ENCODE data around the gene PPFIA4.
"Not testable (repeated sequence)": the region's sequence is repeated elsewhere in the genome, so short reads cannot be mapped to it uniquely, and the experiment has no call there.

Gene PPFIA4

DNA sequence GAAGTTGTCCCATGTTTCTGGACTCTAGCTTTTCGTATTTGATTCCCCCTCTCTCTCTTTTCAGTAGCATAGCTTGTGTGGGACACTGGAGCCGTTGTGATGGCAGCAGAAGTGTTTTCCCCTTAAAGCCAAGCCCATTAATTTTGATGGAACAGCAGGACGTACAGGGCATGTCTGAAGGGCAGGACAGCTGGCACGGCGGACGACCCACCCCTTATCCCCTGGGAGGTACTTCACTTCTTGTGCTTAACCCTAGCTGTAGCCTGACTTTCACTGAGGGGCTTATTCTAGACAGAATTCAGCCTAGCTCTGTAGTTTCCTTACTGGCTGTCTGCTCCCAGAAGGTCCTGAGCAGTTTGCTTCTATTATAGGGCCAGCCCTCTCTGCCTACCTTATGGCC, 8.6 kb upstream of the PPFIA4 start:
- no peak for DNase-seq

DNA sequence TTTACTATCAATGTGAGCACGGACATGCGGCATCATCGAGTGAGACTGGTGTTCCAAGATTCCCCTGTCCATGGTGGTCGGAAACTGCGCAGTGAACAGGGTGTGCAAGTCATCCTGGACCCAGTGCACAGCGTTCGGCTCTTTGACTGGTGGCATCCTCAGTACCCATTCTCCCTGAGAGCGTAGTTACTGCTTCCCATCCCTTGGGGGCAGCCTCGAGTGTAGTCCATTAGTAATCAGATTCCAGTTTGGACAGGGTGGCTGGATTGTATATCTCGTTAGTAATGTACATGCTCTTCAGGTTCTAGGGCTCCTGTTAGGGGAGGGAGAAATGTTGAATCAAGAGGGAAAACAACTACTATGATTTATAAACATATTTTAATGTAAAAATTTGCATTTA, 3.4 kb upstream of the PPFIA4 start:
- not testable (repeated sequence) for DNase-seq

DNA sequence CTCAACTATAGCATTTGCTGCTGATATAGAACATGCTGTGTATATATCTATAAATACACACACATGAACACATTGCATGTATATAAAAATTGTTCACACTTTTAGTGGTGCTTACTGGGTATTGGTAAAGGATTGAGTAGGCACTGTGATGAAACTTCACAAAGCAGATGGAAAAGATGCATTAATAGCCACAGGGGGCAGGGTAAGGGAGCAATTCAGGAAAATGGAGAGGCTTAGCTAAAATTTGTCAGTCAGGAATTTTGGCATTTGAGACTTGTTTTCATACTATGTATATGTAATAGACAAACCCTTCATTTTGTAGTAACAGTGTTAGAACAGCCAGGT, 633 bp upstream of the PPFIA4 start:
- DNase-seq = no peak

DNA sequence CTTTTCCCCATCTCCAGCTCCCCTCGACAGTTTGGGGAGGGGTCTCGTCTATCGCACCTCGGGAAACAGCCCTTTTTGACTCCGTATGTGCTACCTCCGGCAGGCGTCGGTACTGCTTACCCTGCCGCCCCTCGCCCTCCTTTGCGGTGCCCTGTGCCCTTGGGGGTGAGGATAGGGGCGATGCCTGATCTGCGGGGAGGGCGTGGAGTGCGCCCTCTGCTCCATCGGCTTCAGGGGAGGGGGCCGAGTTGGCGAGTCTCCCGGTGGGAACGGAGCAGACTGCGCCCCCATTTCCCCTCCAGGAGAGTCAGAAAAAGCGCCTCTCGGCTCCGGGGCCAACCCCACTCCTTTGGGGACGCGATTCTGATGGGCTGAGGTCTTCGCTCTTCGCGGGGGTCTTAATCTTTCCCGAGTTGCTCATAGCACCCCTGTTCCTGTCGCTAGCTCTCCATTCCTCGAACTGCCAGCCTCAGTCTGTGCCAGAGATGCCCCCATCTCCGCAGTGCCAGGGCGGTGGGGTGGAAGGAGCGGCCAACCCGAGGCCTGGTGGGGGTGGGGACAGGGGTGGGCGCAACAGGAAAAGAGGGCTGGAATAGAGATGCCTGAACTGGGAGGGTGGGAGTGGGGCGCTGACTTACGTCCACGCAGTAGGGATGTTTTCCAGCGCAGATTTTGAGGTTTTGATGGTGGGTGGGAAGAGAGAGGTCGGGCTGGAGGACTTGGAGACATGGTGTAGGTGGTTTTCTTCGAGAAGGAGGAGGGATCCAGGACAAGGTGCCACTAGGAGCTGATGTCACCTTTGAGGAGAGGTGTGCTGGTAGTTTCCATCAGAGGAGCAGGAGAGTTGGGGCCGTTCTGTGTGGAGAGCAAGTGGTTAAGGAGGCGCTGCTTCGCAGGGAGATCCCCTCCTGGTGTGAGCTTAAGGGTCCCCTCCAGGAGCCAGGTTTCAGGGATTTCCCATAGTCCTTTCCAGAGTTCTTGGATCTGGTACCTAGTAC, 674 bp downstream of the PPFIA4 start:
- DNase-seq = no peak

DNA sequence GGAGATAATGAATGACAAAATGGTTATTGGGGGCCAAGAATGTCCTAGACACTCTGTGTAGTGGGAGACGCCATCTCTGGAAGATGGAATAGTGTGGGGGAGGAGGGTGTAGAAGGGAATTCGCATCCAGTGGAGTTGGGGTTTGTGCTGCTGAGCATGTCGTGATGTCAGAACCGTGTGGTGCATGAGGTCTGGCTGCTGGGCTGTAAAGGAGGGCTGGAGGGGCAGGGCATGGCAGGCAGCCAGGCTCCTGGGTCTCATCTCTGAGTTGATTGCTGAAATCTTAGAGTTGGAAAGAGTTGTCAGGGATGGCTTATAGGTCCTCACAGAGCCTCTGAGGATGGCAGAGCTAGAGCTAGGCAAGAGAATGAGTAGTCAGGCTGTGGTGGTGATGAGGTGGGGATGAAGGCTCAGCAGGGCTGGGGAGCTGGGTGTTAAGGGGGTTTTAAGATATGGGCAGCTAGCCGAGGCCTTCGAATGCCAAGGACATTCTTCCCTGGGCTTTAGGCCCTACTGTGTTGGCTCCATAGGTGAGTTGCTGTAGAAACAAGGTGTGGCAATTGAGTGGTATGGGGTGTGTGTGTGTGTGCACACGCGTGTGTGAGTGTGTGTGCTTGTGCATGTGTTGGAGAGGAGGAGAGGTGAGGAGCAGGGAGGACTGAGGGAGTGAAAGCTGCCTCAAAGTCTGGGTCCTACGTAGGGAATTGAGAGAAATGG, 1.9 kb downstream of the PPFIA4 start:
- DNase-seq = no peak

DNA sequence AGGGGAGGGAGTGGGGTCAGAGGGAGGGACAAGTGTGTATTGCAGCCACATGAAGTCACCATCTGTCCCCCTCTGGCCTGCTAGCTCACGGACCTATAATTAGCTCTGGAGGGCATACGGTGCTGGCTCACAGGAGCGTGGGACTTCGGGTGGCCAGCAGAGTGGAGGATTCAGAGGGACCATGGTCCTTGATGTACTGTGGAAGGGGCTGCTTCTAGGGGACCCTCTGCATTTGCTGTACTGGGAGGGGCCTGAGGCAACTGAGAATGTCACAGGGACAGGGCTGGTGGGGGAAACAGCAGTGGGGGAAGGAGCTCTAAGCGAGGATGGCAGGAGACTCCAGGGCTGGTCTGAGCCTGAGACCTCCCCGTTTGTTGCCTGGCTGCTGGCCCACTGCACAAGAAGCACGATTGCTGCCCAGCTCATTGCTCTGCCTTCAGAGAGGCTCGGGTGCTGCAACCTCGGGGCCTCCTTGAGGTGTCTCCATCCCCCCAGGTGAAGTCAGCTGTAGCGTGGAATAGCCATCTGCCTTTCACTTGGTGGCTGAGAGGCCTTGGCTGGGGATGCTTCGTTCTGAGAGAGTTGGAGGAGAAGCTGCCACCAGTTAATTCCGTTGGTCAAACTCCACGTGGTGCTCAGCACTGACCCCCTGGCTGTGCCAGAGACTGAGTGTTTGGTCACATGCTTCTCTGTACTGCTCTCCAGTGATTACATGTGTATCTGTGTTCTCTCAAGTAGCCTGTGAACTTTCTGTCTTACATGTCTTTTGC, 2.7 kb downstream of the PPFIA4 start:
- no peak for DNase-seq

DNA sequence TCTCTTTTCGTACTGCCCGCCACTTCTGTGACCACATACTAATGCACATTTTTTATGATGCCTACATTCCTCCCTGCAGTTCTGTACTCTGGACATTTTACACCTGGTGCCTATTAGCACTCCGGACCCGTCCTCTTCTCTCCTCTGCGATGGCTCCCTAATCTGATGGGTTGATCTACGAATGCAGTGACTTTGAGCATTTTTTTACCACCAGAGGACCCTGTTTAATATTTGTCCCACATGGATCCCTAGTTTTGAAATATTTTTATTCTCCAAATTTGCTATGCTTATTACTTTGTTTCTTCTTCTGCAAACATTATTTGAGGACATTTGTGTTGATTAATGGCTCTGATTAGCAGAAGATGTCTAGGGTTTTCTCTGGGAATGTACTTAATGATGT, 5.2 kb downstream of the PPFIA4 start:
- no peak for DNase-seq

DNA sequence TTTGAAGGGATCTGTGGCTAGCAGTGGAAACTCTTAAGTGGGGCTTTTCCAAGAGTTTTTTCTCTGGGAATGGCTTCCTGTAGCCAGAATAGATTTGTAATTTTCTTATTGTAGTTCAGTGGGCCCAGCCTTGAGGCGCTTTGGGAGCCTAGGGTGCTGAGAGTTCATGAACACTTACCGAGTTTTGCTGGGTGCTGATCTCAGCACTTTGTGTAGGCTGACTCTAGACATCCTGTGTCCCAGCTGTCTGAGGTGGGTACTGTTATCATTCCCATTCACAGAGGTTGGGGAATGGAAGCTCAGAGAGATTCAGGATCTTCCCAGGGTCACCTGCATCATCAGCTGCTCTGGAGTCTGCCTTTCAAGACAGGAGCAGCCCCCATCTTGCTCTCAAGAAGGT, 7.0 kb downstream of the PPFIA4 start:
- DNase-seq = no peak

DNA sequence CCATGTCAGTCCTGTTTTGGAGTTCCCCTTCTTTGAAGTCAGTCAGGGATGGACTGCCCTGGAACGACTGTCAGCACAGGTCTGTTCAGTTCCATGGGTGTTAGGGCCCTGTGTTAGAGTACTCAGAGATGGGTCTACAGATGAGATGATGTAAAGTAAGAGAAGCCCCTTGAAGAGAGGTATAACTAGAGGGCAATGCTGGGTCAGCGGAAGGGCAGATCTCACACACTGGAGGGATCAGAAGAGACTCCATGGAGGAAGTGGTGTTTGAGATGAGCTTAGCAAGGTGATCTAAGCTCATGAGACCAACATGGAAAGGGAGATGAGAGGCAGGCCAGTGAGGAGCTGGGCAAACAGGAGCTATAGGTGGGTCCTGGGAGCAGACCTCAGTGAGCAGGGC, 7.6 kb downstream of the PPFIA4 start:
- no peak for DNase-seq

DNA sequence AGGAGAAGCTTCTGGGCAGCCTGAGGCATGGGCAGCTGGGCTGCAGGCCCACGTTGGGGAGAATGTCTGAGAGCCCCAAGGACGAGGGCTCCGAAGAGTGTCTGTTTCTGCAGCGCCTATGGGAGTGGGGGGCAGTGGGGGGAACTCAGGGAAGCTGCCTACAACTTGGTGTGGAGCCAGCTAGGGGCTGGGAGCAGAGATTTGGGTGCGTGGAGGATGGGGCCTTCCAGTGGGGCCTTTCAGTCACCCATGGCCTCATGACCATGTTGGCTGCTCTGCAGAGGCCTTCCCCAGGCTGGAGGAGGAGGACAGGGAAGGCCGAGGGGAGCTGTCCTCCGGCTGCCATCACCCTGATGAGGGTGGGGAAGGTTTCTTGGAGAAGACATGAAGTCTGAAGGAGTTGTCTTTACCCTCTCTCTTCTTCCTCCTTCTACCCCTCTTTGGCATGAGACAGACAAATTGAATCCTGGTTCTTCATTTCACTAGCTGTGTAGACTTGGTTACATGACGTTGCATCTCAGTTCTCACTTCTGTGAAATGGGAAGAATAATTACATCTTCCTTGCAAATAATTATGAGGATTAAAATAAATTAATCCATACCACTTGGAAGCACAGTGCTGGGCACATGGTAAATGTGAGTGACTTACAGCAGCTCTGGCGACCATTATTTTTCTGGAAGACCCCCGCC, 8.3 kb downstream of the PPFIA4 start:
- DNase-seq = no peak

DNA sequence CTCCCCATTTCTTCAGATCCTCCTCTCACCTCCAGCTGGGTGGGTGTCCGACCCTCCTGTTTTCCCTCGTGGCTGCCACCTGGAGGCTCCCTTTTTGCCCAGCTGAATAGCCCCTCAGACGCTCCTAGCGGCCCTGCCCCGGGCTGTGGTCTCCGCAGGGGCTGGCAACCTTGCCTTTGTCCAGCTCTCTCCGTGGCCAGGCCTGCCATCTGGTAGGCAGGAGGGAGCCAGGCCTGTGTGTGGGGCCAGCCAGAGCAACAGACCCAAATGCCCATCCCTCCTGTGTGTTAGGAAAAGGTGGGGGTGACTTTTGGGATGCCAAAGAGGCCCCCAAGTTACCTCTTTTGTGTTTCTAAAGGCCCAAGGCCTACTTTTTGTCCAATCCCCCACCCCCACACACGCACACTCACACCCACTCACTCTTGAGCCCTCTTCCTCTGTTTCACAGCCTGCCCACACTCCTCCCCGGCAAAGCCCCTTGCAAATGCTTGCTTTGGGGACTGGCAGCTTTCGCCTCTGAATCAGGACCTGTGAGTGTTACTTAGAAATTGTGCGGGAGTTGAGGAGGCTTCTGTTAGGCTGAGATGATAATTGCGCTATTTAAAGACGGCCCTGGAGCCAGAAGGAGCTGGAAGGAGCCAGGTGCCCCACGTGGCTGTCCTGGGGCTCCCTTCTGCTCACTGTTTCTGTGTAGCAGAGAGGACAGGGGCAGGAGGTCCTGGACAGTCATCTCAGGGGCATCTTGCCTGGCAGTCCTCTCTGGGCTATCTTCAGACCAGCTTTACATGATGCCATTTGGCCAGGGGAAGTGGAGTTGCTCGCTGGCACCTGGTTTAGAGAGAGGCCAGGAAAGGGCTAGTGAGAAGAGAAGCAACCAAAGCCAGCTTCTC, 9.1 kb downstream of the PPFIA4 start:
- no peak for DNase-seq

DNA sequence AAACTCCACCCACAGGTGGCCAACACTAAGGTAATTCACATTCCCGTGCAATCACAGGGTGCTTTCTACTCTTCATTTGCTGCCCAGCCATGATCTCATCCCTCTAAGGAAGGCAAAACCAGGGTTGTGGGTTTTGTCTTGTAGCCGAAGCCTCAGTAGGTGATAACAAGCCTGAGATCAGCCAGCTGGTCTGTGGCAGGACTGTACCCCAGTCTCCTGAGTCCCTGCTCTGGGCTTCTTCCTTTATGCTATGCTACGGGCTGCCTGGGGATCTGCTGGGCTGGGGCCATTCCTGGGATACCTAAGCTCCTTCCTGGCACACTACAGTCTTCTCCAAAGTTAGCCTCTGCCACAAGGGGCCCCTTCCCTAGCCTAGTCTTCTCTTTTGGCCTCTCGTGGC, 9.8 kb downstream of the PPFIA4 start:
- DNase-seq = no peak

DNA sequence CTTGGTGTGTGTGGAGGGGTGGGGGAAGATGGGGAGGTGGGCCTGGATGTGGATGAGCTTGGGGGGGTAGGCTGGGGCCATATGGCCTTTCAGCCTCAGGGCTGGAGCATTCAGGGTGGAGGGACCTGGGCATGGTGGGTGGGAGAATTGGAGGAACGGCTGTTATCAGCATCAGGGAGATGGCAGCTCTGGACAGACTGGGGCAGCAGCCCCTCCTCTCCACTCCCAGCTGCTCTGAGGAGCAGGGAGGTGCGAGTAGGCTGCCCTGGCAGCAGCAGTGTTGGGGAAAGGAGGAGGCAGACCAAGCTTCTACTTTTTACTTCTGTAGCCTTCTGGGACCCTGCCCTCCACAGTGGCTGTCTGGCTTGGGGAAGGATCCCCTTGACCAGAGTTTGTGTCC, 10.2 kb downstream of the PPFIA4 start:
- DNase-seq = no peak

DNA sequence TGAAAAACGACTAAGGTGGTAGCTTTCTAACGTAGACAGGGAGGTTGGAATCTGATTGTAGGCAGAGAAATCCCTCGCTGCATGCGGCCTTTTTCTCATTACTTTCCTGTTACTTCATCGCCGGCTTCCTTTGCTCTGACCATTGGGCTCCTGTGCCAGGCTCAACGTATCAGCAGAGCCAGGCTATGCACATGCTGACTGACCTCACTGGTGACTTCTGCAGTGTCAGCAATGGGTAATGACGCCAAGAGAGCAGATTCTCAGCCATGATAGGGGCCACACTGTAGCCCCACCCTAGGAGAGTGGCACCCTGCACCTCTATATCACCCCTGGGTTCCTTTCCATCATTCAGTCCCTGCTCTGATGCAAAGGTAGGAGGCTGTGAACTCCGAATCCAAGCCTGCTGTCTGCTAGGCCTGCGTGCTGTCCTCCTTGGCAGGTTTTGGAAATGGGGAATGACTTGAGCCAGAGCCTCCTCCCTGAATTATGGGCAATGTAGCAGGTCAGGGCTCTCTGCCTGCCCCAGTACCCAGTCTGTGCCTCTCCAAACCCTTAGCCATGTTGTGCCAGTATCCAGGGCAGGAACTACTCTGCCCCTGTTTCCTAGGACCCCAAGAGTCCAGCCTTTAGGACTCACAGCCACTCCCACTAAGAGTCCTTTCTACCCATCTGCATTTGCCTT, 11.4 kb downstream of the PPFIA4 start:
- no peak for DNase-seq

DNA sequence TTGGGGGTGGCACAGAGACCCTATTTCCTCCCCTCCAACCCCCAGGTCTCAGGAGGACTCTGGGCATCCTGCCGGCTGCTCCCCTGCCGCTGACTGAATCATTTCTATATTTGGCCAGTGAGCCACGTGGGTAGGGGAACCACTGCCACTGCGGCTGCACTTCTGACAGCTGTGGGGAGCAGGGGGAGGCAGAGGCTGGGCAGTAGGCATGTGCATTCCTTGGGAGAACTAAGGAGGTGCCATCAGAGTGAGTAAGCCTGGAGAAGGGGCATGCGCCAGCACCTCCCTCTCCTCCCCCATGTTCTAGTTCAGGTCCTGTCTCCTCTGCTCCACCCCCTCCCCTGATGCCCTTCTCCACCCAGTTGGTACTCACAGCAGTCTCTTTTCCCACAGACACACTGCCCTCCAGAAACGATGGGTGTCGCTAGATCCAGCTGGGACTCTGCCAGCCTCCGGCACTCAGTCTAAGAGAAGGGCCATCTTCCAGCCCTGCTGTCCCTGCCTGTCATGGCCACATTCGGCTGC, 12.0 kb downstream of the PPFIA4 start:
- DNase-seq = no peak

DNA sequence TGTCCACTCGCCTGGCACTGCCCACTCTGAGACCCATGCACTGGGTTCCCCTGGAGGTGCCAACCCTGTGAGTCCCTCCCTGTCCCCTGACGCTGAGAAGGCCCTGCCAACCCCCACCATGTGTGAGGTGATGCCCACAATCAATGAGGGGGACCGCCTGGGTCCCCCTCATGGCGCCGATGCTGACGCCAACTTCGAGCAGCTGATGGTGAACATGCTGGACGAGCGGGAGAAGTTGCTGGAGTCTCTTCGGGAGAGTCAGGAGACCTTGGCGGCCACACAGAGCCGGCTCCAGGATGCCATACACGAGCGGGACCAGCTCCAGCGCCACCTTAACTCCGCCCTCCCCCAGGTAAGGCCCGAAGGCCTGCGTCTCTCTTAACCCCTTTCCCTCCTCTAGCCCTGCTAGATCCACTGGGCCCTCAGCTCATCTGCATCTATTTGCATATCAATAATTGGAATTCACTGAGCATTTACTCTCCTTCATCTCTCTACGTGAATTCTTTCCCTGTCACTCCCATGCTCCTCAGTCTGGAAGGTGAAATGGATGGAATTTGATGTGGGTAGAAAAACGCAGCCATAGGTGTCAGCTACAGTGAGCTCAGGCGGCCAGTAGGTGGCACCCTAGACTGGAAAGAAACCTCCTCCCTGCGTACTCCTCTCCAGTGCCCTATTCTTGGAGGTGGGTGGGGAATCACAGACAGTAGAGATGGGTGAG, 12.8 kb downstream of the PPFIA4 start:
- peak; percentile 54 for DNase-seq

DNA sequence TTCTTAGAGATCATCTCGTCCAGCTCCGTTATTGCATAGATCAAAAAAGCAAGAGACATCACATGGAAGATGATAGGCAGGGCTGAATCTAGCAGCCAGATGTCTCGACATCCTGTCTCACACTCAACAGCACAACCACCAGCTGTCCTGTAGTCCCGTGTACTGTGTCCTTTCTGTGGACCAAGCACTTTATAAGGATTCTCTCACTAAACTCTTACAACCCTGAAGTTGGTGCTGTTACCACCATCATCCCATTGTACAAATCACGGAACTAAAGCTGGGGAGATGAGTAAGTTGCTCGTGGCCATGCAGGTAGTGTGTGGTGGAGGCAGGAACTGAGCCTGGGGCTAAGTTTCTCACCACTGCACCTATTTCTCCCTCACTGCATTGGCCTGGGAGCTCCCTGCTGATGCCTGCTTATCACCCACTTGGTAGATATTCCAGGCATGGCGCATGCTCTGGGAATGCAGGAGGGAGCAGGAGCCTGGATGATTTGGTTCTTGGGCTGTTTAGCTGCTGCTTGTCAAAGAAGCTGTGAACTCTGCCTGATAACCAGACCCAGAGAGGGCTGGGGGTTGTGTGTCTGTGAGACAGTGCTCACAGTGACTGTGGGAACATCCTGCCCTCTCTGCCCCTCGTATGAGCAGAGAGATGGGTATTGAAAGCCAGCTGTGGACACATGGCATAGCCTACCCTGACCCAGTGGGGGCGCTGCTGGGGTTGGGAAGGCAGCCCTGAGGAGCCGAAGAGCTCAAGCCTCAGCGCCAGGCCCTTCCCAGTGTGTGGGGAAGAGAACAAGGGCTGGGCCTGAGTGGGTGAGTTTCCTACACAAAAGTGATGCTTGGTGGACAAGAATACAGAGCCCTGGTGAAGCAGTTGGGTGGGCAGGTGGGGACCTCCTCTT, 13.6 kb downstream of the PPFIA4 start:
- no peak for DNase-seq

DNA sequence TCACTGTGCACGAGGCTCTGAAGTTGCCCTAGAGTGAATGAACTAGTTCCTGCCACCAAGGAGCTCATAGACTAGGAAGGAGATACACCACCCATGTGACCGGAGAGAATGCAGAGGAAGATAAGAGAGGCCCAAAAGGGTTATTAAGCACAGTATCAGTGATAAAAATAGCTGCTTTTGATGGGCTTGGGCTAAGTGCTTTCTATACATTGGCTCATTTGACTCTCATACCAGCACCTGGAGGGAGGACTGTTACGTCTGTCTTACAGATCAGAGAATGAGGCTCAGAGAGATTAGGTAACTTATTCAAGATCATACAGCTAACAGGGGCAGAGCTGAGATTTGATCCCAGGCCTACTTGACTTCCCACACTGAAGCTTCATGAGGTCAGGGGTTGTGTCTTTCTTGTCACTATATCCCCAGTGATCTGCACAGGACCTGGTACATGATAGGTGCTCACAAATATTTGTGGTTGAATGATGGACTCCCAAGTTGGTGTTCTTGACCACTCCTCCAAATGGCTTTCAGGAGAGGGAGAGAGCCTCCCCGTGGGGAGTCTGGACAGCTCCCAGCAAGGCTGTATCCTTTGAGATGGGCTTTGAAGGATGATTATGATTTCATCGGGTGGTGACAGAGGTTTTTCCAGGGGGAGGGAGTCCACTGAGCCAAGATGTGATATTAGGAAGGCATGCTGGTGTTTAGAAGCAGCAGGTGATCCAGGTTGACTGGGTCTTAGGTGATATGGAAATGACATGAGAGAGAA, 14.4 kb downstream of the PPFIA4 start:
- DNase-seq = no peak

All from CD4-positive, alpha-beta T cell treated with Interferon gamma for 1 hour (primary cell).